ENCODE measurements around the gene HSPA9. TPM values are rescaled to one million over a fixed set of nuclear protein-coding genes. Genes with fewer than 3 reads are reported as not detected.

HSPA9 gene
- total RNA-seq, 4 donors from 2014 or later = 82.7 to 236 (median 175) TPM

DNA sequence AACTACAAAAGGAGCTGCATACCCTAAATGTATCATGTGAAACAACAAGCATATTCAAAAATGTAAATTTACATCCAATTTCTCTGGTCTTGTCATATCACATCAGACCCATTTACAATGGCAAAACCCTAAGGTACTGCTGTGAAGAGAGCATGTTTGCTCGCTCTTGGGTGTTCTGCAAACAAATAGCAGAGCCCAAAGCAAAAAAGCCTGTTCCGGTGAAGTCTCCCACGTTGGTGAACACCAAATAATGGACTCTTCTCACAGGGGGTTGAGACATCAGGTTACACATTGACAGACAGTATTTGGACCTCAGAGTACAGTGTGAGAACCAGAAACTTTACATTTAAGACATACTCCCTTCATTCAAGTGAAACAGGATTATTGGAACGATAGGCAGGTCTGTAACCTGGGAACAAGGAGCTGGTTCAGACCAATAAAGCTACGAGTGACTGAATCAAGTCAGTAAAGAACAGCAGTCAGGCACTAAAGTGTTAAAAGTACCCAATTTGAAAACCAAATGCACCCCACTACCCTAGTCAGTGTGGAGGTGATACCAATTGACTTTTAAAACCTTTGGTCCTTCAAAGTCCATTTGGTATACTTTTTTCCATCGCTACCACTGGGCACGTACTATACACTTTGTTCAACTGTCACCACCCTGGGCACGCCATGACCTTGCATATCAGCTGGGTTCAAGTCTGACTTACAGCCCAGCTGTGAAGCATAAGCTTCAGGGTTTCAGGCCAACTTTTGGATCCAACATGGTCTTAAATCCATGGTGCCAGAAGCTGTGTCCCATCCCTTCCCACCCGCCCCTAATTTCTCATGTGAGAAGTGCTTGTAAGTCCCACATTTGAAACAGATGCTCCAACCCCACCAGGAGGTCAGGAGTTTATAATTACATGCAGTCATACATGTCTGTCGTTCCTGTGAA, 68.6 kb downstream of the HSPA9 start:
- H3K27ac ChIP-seq = no peak overlapping the region
- DNase-seq = no peak
- H3K36me3 ChIP-seq = peaks cover 0 to 37% (median 10%) of the 10 kb centered on the region in 4 donors
- intact Hi-C loops (cut with DNase I; ENCODE audit: low total_unique reads) (no loop called here), in situ Hi-C loops (cut with MboI; ENCODE audit: low pct_ligation_motif_present in 1 of 4, low pct_unique_long_range_greater_than_20kb in 1 of 4, low sequenced_read_pairs in 3 of 4) (no loop called here)
- H3K4me1 ChIP-seq = peaks cover 0 to 6% (median 4%) of the 10 kb centered on the region in 4 donors
- 83 to 89% methylated on average over 8 to 10 of the region's 10 CpGs for WGBS, 2 donors (ENCODE audit: low coverage in 1 of 2)
- no peaks in the 10 kb centered on the region for H3K9me3 ChIP-seq
- no peak for TF ChIP-seq POLR2AphosphoS5 (IDR thresholded peaks at IDR 0.05)
- TF ChIP-seq, protein P1, sequence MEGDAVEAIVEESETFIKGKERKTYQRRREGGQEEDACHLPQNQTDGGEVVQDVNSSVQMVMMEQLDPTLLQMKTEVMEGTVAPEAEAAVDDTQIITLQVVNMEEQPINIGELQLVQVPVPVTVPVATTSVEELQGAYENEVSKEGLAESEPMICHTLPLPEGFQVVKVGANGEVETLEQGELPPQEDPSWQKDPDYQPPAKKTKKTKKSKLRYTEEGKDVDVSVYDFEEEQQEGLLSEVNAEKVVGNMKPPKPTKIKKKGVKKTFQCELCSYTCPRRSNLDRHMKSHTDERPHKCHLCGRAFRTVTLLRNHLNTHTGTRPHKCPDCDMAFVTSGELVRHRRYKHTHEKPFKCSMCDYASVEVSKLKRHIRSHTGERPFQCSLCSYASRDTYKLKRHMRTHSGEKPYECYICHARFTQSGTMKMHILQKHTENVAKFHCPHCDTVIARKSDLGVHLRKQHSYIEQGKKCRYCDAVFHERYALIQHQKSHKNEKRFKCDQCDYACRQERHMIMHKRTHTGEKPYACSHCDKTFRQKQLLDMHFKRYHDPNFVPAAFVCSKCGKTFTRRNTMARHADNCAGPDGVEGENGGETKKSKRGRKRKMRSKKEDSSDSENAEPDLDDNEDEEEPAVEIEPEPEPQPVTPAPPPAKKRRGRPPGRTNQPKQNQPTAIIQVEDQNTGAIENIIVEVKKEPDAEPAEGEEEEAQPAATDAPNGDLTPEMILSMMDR (IDR thresholded peaks at IDR 0.05) = no peak
- no peak for TF ChIP-seq EP300 (IDR thresholded peaks at IDR 0.05; ENCODE audit: low read depth)
- no peak for TF ChIP-seq POLR2A (IDR thresholded peaks at IDR 0.05)
- H3K4me3 ChIP-seq = no peak overlapping the region
- no peaks in the 10 kb centered on the region for H3K27me3 ChIP-seq

GRCh38 chr5:138504799-138505198, 70.4 kb downstream of the HSPA9 start:
- in situ Hi-C loops (cut with MboI; ENCODE audit: low pct_ligation_motif_present in 1 of 4, low pct_unique_long_range_greater_than_20kb in 1 of 4, low sequenced_read_pairs in 3 of 4) (loop anchor here in 3 of 4 donors (5.0 kb wide), 2 partner anchors 47 to 57 kb away; no protein-coding TSS in a partner anchor), intact Hi-C loops (cut with DNase I; ENCODE audit: low total_unique reads) (loop anchor here (2.0 kb wide), 1 partner anchor 56 kb away; no protein-coding TSS in a partner anchor)
- no peak overlapping the region for H3K4me3 ChIP-seq
- no peak for DNase-seq
- H3K9me3 ChIP-seq = no peaks in the 10 kb centered on the region
- H3K27ac ChIP-seq = peak overlapping the region in 3 of 4 donors; percentile 13 to 22 (median 14)
- H3K36me3 ChIP-seq = peaks cover 0 to 23% (median 9%) of the 10 kb centered on the region in 4 donors
- H3K27me3 ChIP-seq = no peaks in the 10 kb centered on the region
- peaks cover 0 to 6% (median 4%) of the 10 kb centered on the region in 4 donors for H3K4me1 ChIP-seq
- TF ChIP-seq, protein P1 (IDR thresholded peaks at IDR 0.05) = no peak
- TF ChIP-seq POLR2A (IDR thresholded peaks at IDR 0.05) = no peak
- TF ChIP-seq POLR2AphosphoS5 (IDR thresholded peaks at IDR 0.05) = no peak
- 50 to 100% methylated on average over 1 to 4 of the region's 4 CpGs for WGBS, 2 donors (ENCODE audit: low coverage in 1 of 2)

Small RNAs within 50 kb of the gene (small RNA-seq; reads per million reads assigned to genes)
- gene RF00154 (88.4 to 284 (median 215) reads per million in 4 donors), gene RF01210 (0 reads per million in 4 donors), gene SNORD63 (522 to 1,671 (median 1,339) reads per million in 4 donors)

Other genes with a start within 250 kb of the HSPA9 start
- 1 to 10 TPM in 1 of 4 donors, under 1 TPM in 2, not detected in 1; 0.32 to 2.8 (median 0.68) TPM for gene CDC25C, start 243.6 kb downstream of the HSPA9 start, total RNA-seq
- gene FAM53C, start 237.1 kb downstream of the HSPA9 start, total RNA-seq = 10 to 100 TPM in 3 of 4 donors, 1 to 10 TPM in 1; 5.2 to 27.7 (median 14.0) TPM
- gene KDM3B, start 222.7 kb downstream of the HSPA9 start, total RNA-seq = 100 to 1,000 TPM in 1 of 4 donors, 10 to 100 TPM in 3; 60.8 to 101 (median 76.6) TPM
- gene REEP2, start 136.3 kb downstream of the HSPA9 start, total RNA-seq = 1 to 10 TPM; 2.9 to 6.4 (median 4.8) TPM
- gene EGR1, start 109.9 kb downstream of the HSPA9 start, total RNA-seq = 10 to 100 TPM; 56.0 to 69.9 (median 65.0) TPM
- gene ETF1, start 32.2 kb downstream of the HSPA9 start, total RNA-seq = 10 to 100 TPM; 39.8 to 66.6 (median 54.1) TPM
- 100 to 1,000 TPM; 272 to 381 (median 316) TPM for gene CTNNA1, start 178.0 kb upstream of the HSPA9 start, total RNA-seq

All from transverse colon (tissue), 4 donors.